ENCODE measurements around the gene SLC16A8.

Gene SLC16A8

DNA sequence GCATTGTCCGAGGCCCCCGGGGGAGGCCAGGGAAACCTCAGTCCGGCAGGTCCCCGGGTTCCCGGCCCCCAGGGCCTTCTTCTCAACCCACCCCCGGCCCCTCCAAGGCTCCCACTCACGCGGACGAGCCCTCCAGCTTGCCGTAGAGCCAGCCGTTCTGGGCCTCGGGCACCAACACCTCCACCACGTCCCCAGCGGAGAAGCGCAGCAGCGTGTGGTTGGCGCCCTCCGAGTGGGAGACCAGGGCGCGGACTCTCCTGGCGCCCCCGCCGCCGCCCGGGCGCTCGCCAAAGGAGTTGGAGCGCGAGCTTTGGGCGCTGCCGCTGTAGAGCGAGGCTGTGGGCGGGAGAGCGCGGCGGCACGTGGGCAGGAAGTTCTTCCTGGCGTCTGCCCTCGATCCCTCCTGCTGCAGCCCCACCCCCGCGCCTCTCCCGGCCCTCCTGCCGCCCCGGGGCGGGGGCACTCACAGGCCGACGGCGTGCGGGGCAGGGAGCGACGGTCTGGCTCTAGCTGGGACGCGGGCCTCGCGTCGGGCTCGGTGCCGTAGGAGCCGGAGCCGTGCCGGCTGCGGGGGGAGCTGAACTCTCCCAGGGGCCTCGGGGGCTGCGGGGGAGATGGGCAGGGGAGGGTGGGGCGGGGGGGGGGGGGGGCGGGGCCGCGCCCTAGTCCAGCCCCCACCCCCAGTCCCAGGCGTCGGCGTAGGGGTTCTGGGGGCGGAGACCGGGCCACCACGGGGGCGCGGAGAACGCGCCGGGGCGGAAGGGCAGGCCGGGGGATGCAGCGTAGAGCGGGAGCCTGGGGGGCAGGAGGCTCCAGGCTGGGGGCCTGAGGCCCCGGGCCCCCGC is 4.9 kb upstream of the SLC16A8 start:
- Histone ChIP-seq H2BK5ac (ENCODE audit: low read length) (peak overlapping the region; percentile 75), H3K27me3 (ENCODE audit: control insufficient read depth in 3 of 3, insufficient read depth in 3 of 3, low read depth in 1 of 3, low read length in 3 of 3) (peaks cover 0 to 9% (median 0%) of the 10 kb centered on the region in 3 experiments), H3K14ac (ENCODE audit: low read length) (no peak overlapping the region), H3K9me3 (replicated peaks in 1 of 2; ENCODE audit: control insufficient read depth in 2 of 2, insufficient read depth in 1 of 2, low read depth in 1 of 2, low read length in 2 of 2) (no peaks in the 10 kb centered on the region), H4K8ac (ENCODE audit: low read depth, low read length) (peak overlapping the region; percentile 82), H2AK5ac (ENCODE audit: low read depth, low read length) (peak overlapping the region; percentile 97), H2AFZ (ENCODE audit: low read length) (no peak overlapping the region), H3K4me1 (ENCODE audit: control insufficient read depth in 2 of 2, insufficient read depth in 1 of 2, low read depth in 1 of 2, low read length in 2 of 2) (peaks cover 8 to 38% of the 10 kb centered on the region in 2 donors), H3K4me3 (ENCODE audit: low read length in 2 of 2) (peak overlapping the region in 1 of 2 donors; percentile 26), H3K4ac (ENCODE audit: low read length) (no peak overlapping the region), H2BK12ac (ENCODE audit: low read length) (peak overlapping the region; percentile 93), H3K79me1 (ENCODE audit: low read depth, low read length) (no peaks in the 10 kb centered on the region), H3K18ac (ENCODE audit: low read length) (peak overlapping the region; percentile 92), H2BK120ac (ENCODE audit: low read depth, low read length) (peak overlapping the region; percentile 73), H4K91ac (ENCODE audit: low read depth, low read length, poor library complexity) (no peak overlapping the region), H3K36me3 (replicated peaks in 1 of 2; ENCODE audit: control insufficient read depth in 2 of 2, insufficient read depth in 2 of 2, low read length in 2 of 2) (peaks cover 0 to 2% of the 10 kb centered on the region in 2 donors), H3K4me2 (ENCODE audit: insufficient read depth, low read length, poor library complexity, severe bottlenecking) (peak overlapping the region; percentile 69), H3K27ac (replicated peaks; ENCODE audit: low read length) (no peak overlapping the region), H2BK15ac (ENCODE audit: low read length) (peak overlapping the region; percentile 93), H3K23ac (ENCODE audit: low read depth, low read length, poor library complexity) (peak overlapping the region; percentile 44), H3K9ac (ENCODE audit: low read depth, low read length, poor library complexity) (no peak overlapping the region)
- no CpG with 5 or more reads among the region's 85 CpGs for WGBS, 2 donors (ENCODE audit: extremely low coverage in 2 of 2, insufficient read length in 2 of 2, insufficient replicate concordance in 1 of 2)
- DNase-seq (ENCODE audit: low spot score): no peak

DNA sequence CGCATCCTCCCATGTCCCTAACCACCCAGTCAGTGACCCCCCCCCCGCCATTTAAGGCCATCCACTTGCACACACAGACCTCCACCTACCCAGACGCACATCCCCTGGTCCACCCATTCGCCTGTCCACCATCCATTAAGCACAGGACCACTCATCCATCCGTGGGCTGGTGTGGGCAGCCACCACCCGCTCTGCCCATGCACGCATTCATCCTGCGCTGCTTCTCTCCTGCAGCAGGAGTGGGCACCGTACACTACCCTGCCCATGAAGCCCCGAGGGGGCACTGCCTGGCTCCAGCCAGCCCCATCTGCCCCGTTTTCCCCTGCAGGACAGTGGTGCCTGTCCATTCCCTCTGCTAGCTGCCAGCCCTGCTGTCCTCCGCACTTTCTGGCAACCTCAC is 3.9 kb upstream of the SLC16A8 start:
- Histone ChIP-seq H2AK5ac (ENCODE audit: low read depth, low read length) (peak overlapping the region; percentile 97), H2BK5ac (ENCODE audit: low read length) (peak overlapping the region; percentile 75), H3K9ac (ENCODE audit: low read depth, low read length, poor library complexity) (peak overlapping the region; percentile 13), H3K18ac (ENCODE audit: low read length) (peak overlapping the region; percentile 91), H3K4me1 (ENCODE audit: control insufficient read depth in 2 of 2, insufficient read depth in 1 of 2, low read depth in 1 of 2, low read length in 2 of 2) (peaks cover 10 to 48% of the 10 kb centered on the region in 2 donors), H2BK15ac (ENCODE audit: low read length) (peak overlapping the region; percentile 70), H3K79me1 (ENCODE audit: low read depth, low read length) (no peaks in the 10 kb centered on the region), H4K91ac (ENCODE audit: low read depth, low read length, poor library complexity) (no peak overlapping the region), H4K8ac (ENCODE audit: low read depth, low read length) (no peak overlapping the region), H3K36me3 (replicated peaks in 1 of 2; ENCODE audit: control insufficient read depth in 2 of 2, insufficient read depth in 2 of 2, low read length in 2 of 2) (peaks cover 0 to 2% of the 10 kb centered on the region in 2 donors), H3K27ac (replicated peaks; ENCODE audit: low read length) (no peak overlapping the region), H3K4ac (ENCODE audit: low read length) (peak overlapping the region; percentile 57), H2AFZ (ENCODE audit: low read length) (no peak overlapping the region), H3K23ac (ENCODE audit: low read depth, low read length, poor library complexity) (no peak overlapping the region), H2BK12ac (ENCODE audit: low read length) (peak overlapping the region; percentile 93), H3K14ac (ENCODE audit: low read length) (no peak overlapping the region), H3K9me3 (replicated peaks in 1 of 2; ENCODE audit: control insufficient read depth in 2 of 2, insufficient read depth in 1 of 2, low read depth in 1 of 2, low read length in 2 of 2) (no peaks in the 10 kb centered on the region), H3K4me2 (ENCODE audit: insufficient read depth, low read length, poor library complexity, severe bottlenecking) (no peak overlapping the region), H2BK120ac (ENCODE audit: low read depth, low read length) (peak overlapping the region; percentile 73), H3K4me3 (ENCODE audit: low read length in 2 of 2) (no peak overlapping the region), H3K27me3 (ENCODE audit: control insufficient read depth in 3 of 3, insufficient read depth in 3 of 3, low read depth in 1 of 3, low read length in 3 of 3) (peaks cover 0 to 11% (median 0%) of the 10 kb centered on the region in 3 experiments)
- no CpG with 5 or more reads among the region's 12 CpGs for WGBS, 2 donors (ENCODE audit: extremely low coverage in 2 of 2, insufficient read length in 2 of 2, insufficient replicate concordance in 1 of 2)
- DNase-seq (ENCODE audit: low spot score): no peak

DNA sequence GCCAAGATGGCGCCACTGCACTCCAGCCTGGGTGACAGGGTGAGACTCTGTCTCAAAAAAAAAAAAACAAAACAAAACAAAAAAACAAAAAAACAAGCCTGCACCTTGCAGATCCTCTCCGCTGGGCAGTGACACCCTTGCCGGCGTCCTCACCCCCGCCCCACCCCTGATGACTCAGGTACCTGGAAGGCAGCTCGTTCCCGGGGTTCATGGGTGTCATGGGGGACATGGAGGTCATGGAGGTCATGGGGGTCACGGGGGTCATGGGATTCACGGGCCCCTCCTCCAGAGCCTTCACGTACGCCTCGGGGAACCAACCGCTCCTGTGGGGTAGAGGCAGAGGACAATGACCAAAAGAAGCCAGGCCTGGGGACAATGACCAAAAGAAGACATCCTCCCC is 3.0 kb upstream of the SLC16A8 start:
- Histone ChIP-seq H3K79me1 (ENCODE audit: low read depth, low read length) (peaks cover 2% of the 10 kb centered on the region), H3K4ac (ENCODE audit: low read length) (no peak overlapping the region), H4K8ac (ENCODE audit: low read depth, low read length) (no peak overlapping the region), H2BK15ac (ENCODE audit: low read length) (no peak overlapping the region), H2BK5ac (ENCODE audit: low read length) (no peak overlapping the region), H3K18ac (ENCODE audit: low read length) (peak overlapping the region; percentile 76), H2BK120ac (ENCODE audit: low read depth, low read length) (no peak overlapping the region), H2AK5ac (ENCODE audit: low read depth, low read length) (no peak overlapping the region), H3K36me3 (replicated peaks in 1 of 2; ENCODE audit: control insufficient read depth in 2 of 2, insufficient read depth in 2 of 2, low read length in 2 of 2) (peaks cover 0 to 2% of the 10 kb centered on the region in 2 donors), H3K14ac (ENCODE audit: low read length) (no peak overlapping the region), H3K9ac (ENCODE audit: low read depth, low read length, poor library complexity) (no peak overlapping the region), H4K91ac (ENCODE audit: low read depth, low read length, poor library complexity) (no peak overlapping the region), H3K27me3 (ENCODE audit: control insufficient read depth in 3 of 3, insufficient read depth in 3 of 3, low read depth in 1 of 3, low read length in 3 of 3) (peaks cover 0 to 19% (median 0%) of the 10 kb centered on the region in 3 experiments), H3K4me1 (ENCODE audit: control insufficient read depth in 2 of 2, insufficient read depth in 1 of 2, low read depth in 1 of 2, low read length in 2 of 2) (peaks cover 10 to 54% of the 10 kb centered on the region in 2 donors), H3K4me3 (ENCODE audit: low read length in 2 of 2) (no peak overlapping the region), H3K9me3 (replicated peaks in 1 of 2; ENCODE audit: control insufficient read depth in 2 of 2, insufficient read depth in 1 of 2, low read depth in 1 of 2, low read length in 2 of 2) (no peaks in the 10 kb centered on the region), H3K4me2 (ENCODE audit: insufficient read depth, low read length, poor library complexity, severe bottlenecking) (no peak overlapping the region), H2AFZ (ENCODE audit: low read length) (no peak overlapping the region), H3K23ac (ENCODE audit: low read depth, low read length, poor library complexity) (peak overlapping the region; percentile 80), H2BK12ac (ENCODE audit: low read length) (peak overlapping the region; percentile 73), H3K27ac (replicated peaks; ENCODE audit: low read length) (no peak overlapping the region)
- WGBS, 2 donors (ENCODE audit: extremely low coverage in 2 of 2, insufficient read length in 2 of 2, insufficient replicate concordance in 1 of 2): no CpG with 5 or more reads among the region's 13 CpGs
- no peak for DNase-seq (ENCODE audit: low spot score)
